T-helper 1 cell (primary cell): ENCODE data around the gene ZNF154.
"Not testable (repeated sequence)": the region's sequence is repeated elsewhere in the genome, so short reads cannot be mapped to it uniquely, and the experiment has no call there.

Experiments used
- DNase-seq, 5 donors: peaks; one replicate each; pipeline ENCODE4 v3.0.0-alpha.2; 2012 to 2020
- total RNA-seq, 4 donors: gene quantifications; one replicate each; lab custom pipeline; 2026; lab: John Stamatoyannopoulos, UW

Gene ZNF154
- total RNA-seq, result 7.0 to 24.5 (median 14.9) reads per million in 4 donors

GRCh38 chr19:57708641-57709361, at the start of gene ZNF154:
Gene ZNF154, minus strand, starts transcription at chr19:57709204. Its CDS starts 233 bp downstream, at chr19:57708971.
- peak in 4 of 5 donors; percentile 18 to 44 (median 22) for DNase-seq

- no peak for DNase-seq
These were observed 48.9 kb upstream of the ZNF154 start for GRCh38 chr19:57757941-57758340.

- no peak for DNase-seq
These were observed 46.0 kb upstream of the ZNF154 start for GRCh38 chr19:57755031-57755430.

- DNase-seq, result no peak
These were observed 45.2 kb upstream of the ZNF154 start for GRCh38 chr19:57754091-57754673.

- no peak for DNase-seq
These were observed 39.0 kb upstream of the ZNF154 start for GRCh38 chr19:57748029-57748428.

- peak in 1 of 5 donors; percentile 6 for DNase-seq
These were observed 38.4 kb upstream of the ZNF154 start for GRCh38 chr19:57747472-57747807.

- DNase-seq, result peak; percentile 41 to 92 (median 72)
These were observed 37.8 kb upstream of the ZNF154 start, which contains the start of gene ZNF776 for GRCh38 chr19:57746580-57747471. Gene ZNF776, plus strand, starts transcription at chr19:57746815. Its CDS starts 244 bp downstream, at chr19:57747059.

- not testable (repeated sequence) for DNase-seq
These were observed 29.8 kb upstream of the ZNF154 start for GRCh38 chr19:57738770-57739169.

GRCh38 chr19:57738320-57738719, 29.3 kb upstream of the ZNF154 start:
- DNase-seq, result peak in 2 of 5 donors; percentile 8 to 22

GRCh38 chr19:57720878-57721277, 11.9 kb upstream of the ZNF154 start:
- DNase-seq, result no peak

GRCh38 chr19:57719901-57720519, 11.0 kb upstream of the ZNF154 start:
- DNase-seq, result no peak

GRCh38 chr19:57719424-57719823, 10.4 kb upstream of the ZNF154 start:
- no peak for DNase-seq

- no peak for DNase-seq
These were observed 3.2 kb upstream of the ZNF154 start for GRCh38 chr19:57712222-57712621.

- no peak for DNase-seq
These were observed 612 bp upstream of the ZNF154 start for GRCh38 chr19:57709616-57710015.

GRCh38 chr19:57706346-57706745, 2.7 kb downstream of the ZNF154 start:
- no peak for DNase-seq

- no peak for DNase-seq
These were observed 7.4 kb downstream of the ZNF154 start for GRCh38 chr19:57701625-57702024.

- no peak for DNase-seq
These were observed 19.3 kb downstream of the ZNF154 start for GRCh38 chr19:57689750-57690149.

- no peak for DNase-seq
These were observed 20.8 kb downstream of the ZNF154 start for GRCh38 chr19:57688011-57688763.

- no peak for DNase-seq
These were observed 21.5 kb downstream of the ZNF154 start for GRCh38 chr19:57687363-57688010.

- DNase-seq, result no peak
These were observed 22.3 kb downstream of the ZNF154 start for GRCh38 chr19:57686727-57687126.

GRCh38 chr19:57682226-57682766, 26.7 kb downstream of the ZNF154 start:
- no peak for DNase-seq
